ENCODE results near the gene PARD3B. TPM values are rescaled to one million over a fixed set of nuclear protein-coding genes. Genes with fewer than 3 reads are reported as not detected.

PARD3B gene
- total RNA-seq, 4 donors from 2014 or later = 21.8 to 85.6 (median 36.1) TPM

- Histone ChIP-seq H3K9me3 (no peaks in the 10 kb centered on the region), H3K4me1 (no peaks in the 10 kb centered on the region), H3K27ac (no peak overlapping the region), H3K27me3 (no peaks in the 10 kb centered on the region), H3K4me3 (no peak overlapping the region), H3K36me3 (no peaks in the 10 kb centered on the region)
- intact Hi-C loops (cut with DNase I; ENCODE audit: low total_unique reads) = no loop called here
- no peak for TF ChIP-seq POLR2A (IDR thresholded peaks at IDR 0.05)
- DNase-seq = no peak
Observed at GRCh38 chr2:205022841-205023240, 477.6 kb downstream of the PARD3B start.

DNA sequence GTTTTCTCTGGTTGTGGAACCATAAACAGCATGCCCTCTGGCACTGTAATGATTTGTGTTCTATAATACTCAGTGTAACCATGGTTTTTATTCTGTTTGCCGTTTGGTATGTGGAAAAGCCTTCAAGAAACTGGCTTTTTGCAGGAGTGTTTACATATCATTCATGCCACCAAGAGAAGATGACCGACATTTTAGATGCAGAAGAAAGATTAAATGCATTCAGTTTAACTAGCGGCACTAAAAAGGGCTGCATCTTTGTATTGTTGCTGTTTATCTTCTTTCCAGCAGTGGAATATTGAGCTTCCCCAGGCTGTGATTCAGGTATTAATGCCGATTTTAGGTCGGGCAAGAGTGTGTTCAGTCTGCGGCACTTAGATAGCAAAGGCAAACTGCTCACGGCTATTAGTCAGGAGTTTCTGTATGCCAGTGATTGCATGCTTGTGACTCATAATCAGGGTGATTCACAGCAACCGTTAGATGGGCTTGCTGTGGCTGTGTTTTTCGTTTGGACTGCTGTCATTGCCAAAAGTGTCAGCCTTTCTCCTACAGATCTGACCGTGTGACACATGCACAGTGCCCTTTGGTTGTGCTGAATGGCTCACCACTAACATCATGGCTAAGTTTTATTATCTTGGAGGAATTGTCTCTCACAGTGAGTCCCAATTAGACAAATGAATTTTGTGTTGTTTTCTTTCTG is 479.7 kb downstream of the PARD3B start:
- Histone ChIP-seq H3K27me3 (no peaks in the 10 kb centered on the region), H3K27ac (peak overlapping the region; percentile 47 to 54), H3K36me3 (no peaks in the 10 kb centered on the region), H3K4me3 (no peak overlapping the region), H3K4me1 (no peaks in the 10 kb centered on the region), H3K9me3 (no peaks in the 10 kb centered on the region)
- peak; percentile 39 to 62 for DNase-seq
- TF ChIP-seq, protein P1, sequence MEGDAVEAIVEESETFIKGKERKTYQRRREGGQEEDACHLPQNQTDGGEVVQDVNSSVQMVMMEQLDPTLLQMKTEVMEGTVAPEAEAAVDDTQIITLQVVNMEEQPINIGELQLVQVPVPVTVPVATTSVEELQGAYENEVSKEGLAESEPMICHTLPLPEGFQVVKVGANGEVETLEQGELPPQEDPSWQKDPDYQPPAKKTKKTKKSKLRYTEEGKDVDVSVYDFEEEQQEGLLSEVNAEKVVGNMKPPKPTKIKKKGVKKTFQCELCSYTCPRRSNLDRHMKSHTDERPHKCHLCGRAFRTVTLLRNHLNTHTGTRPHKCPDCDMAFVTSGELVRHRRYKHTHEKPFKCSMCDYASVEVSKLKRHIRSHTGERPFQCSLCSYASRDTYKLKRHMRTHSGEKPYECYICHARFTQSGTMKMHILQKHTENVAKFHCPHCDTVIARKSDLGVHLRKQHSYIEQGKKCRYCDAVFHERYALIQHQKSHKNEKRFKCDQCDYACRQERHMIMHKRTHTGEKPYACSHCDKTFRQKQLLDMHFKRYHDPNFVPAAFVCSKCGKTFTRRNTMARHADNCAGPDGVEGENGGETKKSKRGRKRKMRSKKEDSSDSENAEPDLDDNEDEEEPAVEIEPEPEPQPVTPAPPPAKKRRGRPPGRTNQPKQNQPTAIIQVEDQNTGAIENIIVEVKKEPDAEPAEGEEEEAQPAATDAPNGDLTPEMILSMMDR (IDR thresholded peaks at IDR 0.05) = no peak
- no peak for TF ChIP-seq POLR2A (IDR thresholded peaks at IDR 0.05)
- intact Hi-C loops (cut with DNase I; ENCODE audit: low total_unique reads) = no loop called here

- Histone ChIP-seq H3K4me3 (no peak overlapping the region), H3K36me3 (no peaks in the 10 kb centered on the region), H3K27ac (peak overlapping the region; percentile 47 to 54), H3K27me3 (no peaks in the 10 kb centered on the region), H3K4me1 (no peaks in the 10 kb centered on the region), H3K9me3 (no peaks in the 10 kb centered on the region)
- no peak for DNase-seq
- intact Hi-C loops (cut with DNase I; ENCODE audit: low total_unique reads) = no loop called here
- TF ChIP-seq POLR2A (IDR thresholded peaks at IDR 0.05) = no peak
- TF ChIP-seq, protein P1 (IDR thresholded peaks at IDR 0.05) = no peak
Observed at GRCh38 chr2:205025580-205026240, 480.4 kb downstream of the PARD3B start.

DNA sequence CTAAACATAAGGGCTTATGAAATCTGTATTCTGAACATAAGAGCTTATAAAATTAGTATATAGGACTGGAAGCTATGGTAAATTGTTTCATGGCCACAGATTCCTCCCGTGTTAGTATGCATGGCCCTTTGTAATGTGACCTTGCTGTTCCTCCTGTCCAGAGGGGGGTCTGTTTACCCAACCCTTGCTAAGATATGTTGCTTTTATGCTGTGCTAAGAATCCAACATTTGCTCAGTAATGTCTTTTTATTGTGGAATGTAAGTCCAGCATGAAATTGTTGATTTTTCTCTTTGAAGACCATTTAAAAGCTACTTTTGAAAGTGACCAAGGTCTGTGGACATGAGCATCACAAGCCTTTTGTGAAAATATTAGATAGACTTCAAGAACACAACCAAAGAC is 485.4 kb downstream of the PARD3B start:
- Histone ChIP-seq H3K36me3 (no peaks in the 10 kb centered on the region), H3K27ac (no peak overlapping the region), H3K4me3 (no peak overlapping the region), H3K4me1 (no peaks in the 10 kb centered on the region), H3K27me3 (no peaks in the 10 kb centered on the region), H3K9me3 (no peaks in the 10 kb centered on the region)
- TF ChIP-seq POLR2A (IDR thresholded peaks at IDR 0.05) = no peak
- TF ChIP-seq, protein P1 (IDR thresholded peaks at IDR 0.05) = no peak
- no peak for DNase-seq
- intact Hi-C loops (cut with DNase I; ENCODE audit: low total_unique reads) = no loop called here

- Histone ChIP-seq H3K4me3 (no peak overlapping the region), H3K4me1 (no peaks in the 10 kb centered on the region), H3K9me3 (no peaks in the 10 kb centered on the region), H3K36me3 (no peaks in the 10 kb centered on the region), H3K27me3 (no peaks in the 10 kb centered on the region), H3K27ac (no peak overlapping the region)
- intact Hi-C loops (cut with DNase I; ENCODE audit: low total_unique reads) = no loop called here
- DNase-seq = no peak
- TF ChIP-seq, protein P1 (IDR thresholded peaks at IDR 0.05) = no peak
- TF ChIP-seq POLR2A (IDR thresholded peaks at IDR 0.05) = no peak
Observed at GRCh38 chr2:205032093-205032551, 486.8 kb downstream of the PARD3B start.
